Caco-2 (cell line): ENCODE data around the gene WIPF2. TPM values are rescaled to one million over a fixed set of nuclear protein-coding genes. Genes with fewer than 3 reads are reported as not detected.

Experiments used
- BruUV-seq: library from RNA; stranded (reverse); fragments of 400-500 nt; replicated peaks from 2 replicates; lab custom pipeline; 2021; lab: Mats Ljungman, UMichigan
- CTCF ChIA-PET: fragments of 300-600 bp; sonication (Branson Sonifier 250); formaldehyde crosslinking; loops from one replicate; lab custom pipeline; 2022; ENCODE audit warnings: antibody characterized with exemption; lab: Charles Lee
- POLR2A ChIA-PET: fragments of 300-600 bp; sonication (Branson Sonifier 250); formaldehyde crosslinking; loops from one replicate; lab custom pipeline; 2022; ENCODE audit warnings: antibody characterized with exemption; lab: Charles Lee
- DNase-seq, 2 experiments: peaks; one replicate each; pipeline versions ENCODE4 v3.0.0 to v3.0.0-alpha.2; 2020 to 2022
- H3K27me3 ChIP-seq: replicated peaks from 2 replicates; pipeline ENCODE4 v1.6.0; 2011; ENCODE audit warnings: low read length; ENCODE audit not compliant: control insufficient read depth, insufficient read depth
- H3K36me3 ChIP-seq: 2 replicates; pipeline ENCODE4 v1.5.1; 2011; ENCODE audit warnings: low read length; ENCODE audit not compliant: control insufficient read depth, insufficient read depth
- H3K4me1 ChIP-seq: fragments of 250-450 bp; sonication (Bioruptor Pico); 2 replicates; pipeline ENCODE4 v1.5.1; 2020; ENCODE audit warnings: mild to moderate bottlenecking
- H3K4me3 ChIP-seq: 2 replicates; pipeline ENCODE4 v1.5.1; 2011; ENCODE audit warnings: low read depth, mild to moderate bottlenecking, control low read depth, low read length
- H3K9me3 ChIP-seq: fragments of 250-450 bp; sonication (Bioruptor Pico); 2 replicates; pipeline ENCODE4 v1.5.1; 2020; ENCODE audit warnings: mild to moderate bottlenecking, moderate library complexity
- H3K27ac Mint-ChIP-seq: one replicate; pipeline ENCODE4 v1.8.0; 2022; ENCODE audit warnings: mixed read lengths; ENCODE audit not compliant: unreplicated experiment
- H3K27me3 Mint-ChIP-seq: one replicate; pipeline ENCODE4 v1.8.0; 2022; ENCODE audit warnings: mixed read lengths; ENCODE audit not compliant: insufficient read depth, unreplicated experiment
- H3K36me3 Mint-ChIP-seq: one replicate; pipeline ENCODE4 v1.8.0; 2022; ENCODE audit warnings: mild to moderate bottlenecking, mixed read lengths; ENCODE audit not compliant: insufficient read depth, unreplicated experiment
- H3K4me1 Mint-ChIP-seq: one replicate; pipeline ENCODE4 v1.8.0; 2022; ENCODE audit warnings: low read depth, mixed read lengths; ENCODE audit not compliant: unreplicated experiment
- H3K4me3 Mint-ChIP-seq: one replicate; pipeline ENCODE4 v1.8.0; 2022; ENCODE audit warnings: mild to moderate bottlenecking, moderate library complexity, mixed read lengths; ENCODE audit not compliant: unreplicated experiment
- H3K9me3 Mint-ChIP-seq: one replicate; pipeline ENCODE4 v1.8.0; 2022; ENCODE audit warnings: mixed read lengths; ENCODE audit not compliant: unreplicated experiment
- intact Hi-C: fragments of 100-400 bp; cut with micrococcal nuclease; formaldehyde crosslinking; loops from one replicate; pipeline ENCODE4 v1.10.0; 2022; ENCODE audit not compliant: unreplicated experiment
- total RNA-seq: library from RNA; stranded (reverse); gene quantifications from 2 replicates; pipeline ENCODE4 v1.2.3, GENCODE V29; 2022
- TF ChIP-seq, protein P1 (sequence below), 2 experiments: fragments of 200-600 bp in 1 of 2; IDR thresholded peaks; 1 replicate in 1 of 2; 2 replicates in 1 of 2; pipeline versions ENCODE4 v1.5.1 to v1.8.0; 2011 to 2022; ENCODE audit warnings: antibody characterized with exemption in 1 of 2, control low read depth in 1 of 2, inconsistent platforms in 1 of 2, low read depth in 1 of 2, low read length in 1 of 2, mild to moderate bottlenecking in 1 of 2, moderate library complexity in 1 of 2; ENCODE audit not compliant: insufficient read depth in 1 of 2, severe bottlenecking in 1 of 2, unreplicated experiment in 1 of 2

WIPF2 gene
- total RNA-seq, 1 experiment from 2014 or later: 33.4 TPM

DNA sequence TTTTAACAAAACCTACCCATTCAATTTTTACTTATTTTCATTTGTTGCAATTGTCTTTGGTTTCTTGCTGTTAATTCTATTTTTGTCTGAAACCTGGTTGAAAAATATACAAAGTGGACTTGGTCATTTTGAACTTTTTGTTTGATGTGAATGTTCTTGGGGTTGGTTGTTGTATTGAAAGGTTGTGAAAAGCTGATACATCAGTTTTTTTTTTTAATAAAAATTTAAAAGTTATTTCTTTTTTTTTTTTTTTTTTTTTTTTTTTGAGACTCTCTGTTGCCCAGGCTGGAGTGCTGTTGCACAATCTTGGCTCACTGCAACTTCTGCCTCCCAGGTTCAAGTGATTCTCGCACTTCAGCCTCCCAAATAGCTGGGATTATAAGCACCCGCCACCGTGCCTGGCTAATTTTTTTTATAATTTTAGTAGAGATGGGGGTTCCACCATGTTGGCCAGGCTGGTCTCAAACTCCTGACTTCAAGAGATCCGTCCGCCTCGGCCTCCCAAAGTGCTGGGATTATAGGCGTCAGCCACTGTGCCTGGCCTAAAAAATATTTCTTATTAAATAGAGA, 28.9 kb downstream of the WIPF2 start:
- Histone ChIP-seq H3K9me3 (no peaks in the 10 kb centered on the region), H3K4me1 (peaks cover 10% of the 10 kb centered on the region; the same call in 1 of the 2 replicates), H3K36me3 (no peaks in the 10 kb centered on the region), H3K27me3 (no peaks in the 10 kb centered on the region), H3K4me3 (no peak overlapping the region)
- no TSS peak for BruUV-seq
- Mint-ChIP-seq H3K27ac (no peak overlapping the region), H3K4me3 (no peak overlapping the region), H3K9me3 (no peaks in the 10 kb centered on the region), H3K4me1 (no peaks in the 10 kb centered on the region), H3K36me3 (peaks cover 15% of the 10 kb centered on the region), H3K27me3 (no peaks in the 10 kb centered on the region)
- ChIA-PET POLR2A (no interaction called here), CTCF (no interaction called here)
- intact Hi-C loops: no loop called here
- TF ChIP-seq, protein P1, sequence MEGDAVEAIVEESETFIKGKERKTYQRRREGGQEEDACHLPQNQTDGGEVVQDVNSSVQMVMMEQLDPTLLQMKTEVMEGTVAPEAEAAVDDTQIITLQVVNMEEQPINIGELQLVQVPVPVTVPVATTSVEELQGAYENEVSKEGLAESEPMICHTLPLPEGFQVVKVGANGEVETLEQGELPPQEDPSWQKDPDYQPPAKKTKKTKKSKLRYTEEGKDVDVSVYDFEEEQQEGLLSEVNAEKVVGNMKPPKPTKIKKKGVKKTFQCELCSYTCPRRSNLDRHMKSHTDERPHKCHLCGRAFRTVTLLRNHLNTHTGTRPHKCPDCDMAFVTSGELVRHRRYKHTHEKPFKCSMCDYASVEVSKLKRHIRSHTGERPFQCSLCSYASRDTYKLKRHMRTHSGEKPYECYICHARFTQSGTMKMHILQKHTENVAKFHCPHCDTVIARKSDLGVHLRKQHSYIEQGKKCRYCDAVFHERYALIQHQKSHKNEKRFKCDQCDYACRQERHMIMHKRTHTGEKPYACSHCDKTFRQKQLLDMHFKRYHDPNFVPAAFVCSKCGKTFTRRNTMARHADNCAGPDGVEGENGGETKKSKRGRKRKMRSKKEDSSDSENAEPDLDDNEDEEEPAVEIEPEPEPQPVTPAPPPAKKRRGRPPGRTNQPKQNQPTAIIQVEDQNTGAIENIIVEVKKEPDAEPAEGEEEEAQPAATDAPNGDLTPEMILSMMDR (IDR thresholded peaks at IDR 0.05; ENCODE audit: insufficient read depth in 1 of 2, low read depth in 1 of 2, low read length in 1 of 2, severe bottlenecking in 1 of 2, unreplicated experiment in 1 of 2): no peak
- no peak for DNase-seq

- peaks cover 10% of the 10 kb centered on the region; the same call in 1 of the 2 replicates for H3K4me1 ChIP-seq
- no peaks in the 10 kb centered on the region for H3K27me3 ChIP-seq
- Mint-ChIP-seq H3K27me3 (no peaks in the 10 kb centered on the region), H3K4me3 (no peak overlapping the region), H3K27ac (peak overlapping the region; percentile 27), H3K36me3 (peaks cover 20% of the 10 kb centered on the region), H3K4me1 (no peaks in the 10 kb centered on the region), H3K9me3 (no peaks in the 10 kb centered on the region)
- TF ChIP-seq, protein P1 (IDR thresholded peaks at IDR 0.05; ENCODE audit: insufficient read depth in 1 of 2, low read depth in 1 of 2, low read length in 1 of 2, severe bottlenecking in 1 of 2, unreplicated experiment in 1 of 2): no peak
- no TSS peak for BruUV-seq
- no peaks in the 10 kb centered on the region for H3K9me3 ChIP-seq
- DNase-seq: no peak
- ChIA-PET CTCF (no interaction called here), POLR2A (no interaction called here)
- no peaks in the 10 kb centered on the region for H3K36me3 ChIP-seq
- H3K4me3 ChIP-seq: no peak overlapping the region
- intact Hi-C loops: no loop called here
These were observed 29.4 kb downstream of the WIPF2 start for GRCh38 chr17:40248507-40248906.

DNA sequence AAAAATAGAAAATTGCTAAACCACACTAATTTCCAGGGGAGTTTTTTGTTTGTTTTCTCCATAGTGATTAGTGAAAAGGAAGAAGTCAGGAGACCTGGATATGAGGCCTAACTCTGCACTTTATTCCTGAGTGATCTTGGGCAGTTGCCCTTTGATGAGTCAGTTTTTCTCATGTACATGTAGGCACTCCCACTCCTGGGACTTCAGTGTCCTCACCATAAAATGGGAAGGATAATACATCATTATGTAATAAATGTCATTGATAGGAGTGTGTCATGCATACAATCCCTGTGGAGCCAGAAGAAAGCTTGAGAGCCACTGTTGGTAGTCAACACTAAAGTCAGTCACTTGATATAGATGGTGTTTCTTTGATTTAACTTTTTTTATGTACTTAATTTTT, 32.5 kb downstream of the WIPF2 start:
- H3K9me3 ChIP-seq: no peaks in the 10 kb centered on the region
- no peaks in the 10 kb centered on the region for H3K36me3 ChIP-seq
- no peak overlapping the region for H3K4me3 ChIP-seq
- Mint-ChIP-seq H3K27me3 (no peaks in the 10 kb centered on the region), H3K4me3 (no peak overlapping the region), H3K36me3 (peaks cover 32% of the 10 kb centered on the region), H3K27ac (no peak overlapping the region), H3K4me1 (no peaks in the 10 kb centered on the region), H3K9me3 (no peaks in the 10 kb centered on the region)
- ChIA-PET CTCF (interaction anchor here (0.6 kb wide), 1 partner anchor 8 kb away, joined by 6 read pairs; no protein-coding TSS in a partner anchor), POLR2A (no interaction called here)
- peaks cover 10% of the 10 kb centered on the region; the same call in 1 of the 2 replicates for H3K4me1 ChIP-seq
- intact Hi-C loops: no loop called here
- TF ChIP-seq, protein P1 (IDR thresholded peaks at IDR 0.05; ENCODE audit: insufficient read depth in 1 of 2, low read depth in 1 of 2, low read length in 1 of 2, severe bottlenecking in 1 of 2, unreplicated experiment in 1 of 2): no peak
- no TSS peak for BruUV-seq
- no peak for DNase-seq
- no peaks in the 10 kb centered on the region for H3K27me3 ChIP-seq
